Measurements from ENCODE around the gene PCDHA1.

PCDHA1 gene

GRCh38 chr5:141031006-141031405, 245.1 kb downstream of the PCDHA1 start:
- TF ChIP-seq CTCF (conservative IDR thresholded peaks at IDR 0.05; ENCODE audit: low read depth, low read length): no peak
- no peaks in the 10 kb centered on the region for H3K36me3 ChIP-seq (ENCODE audit: insufficient read depth)
- no peaks in the 10 kb centered on the region for H3K4me1 ChIP-seq (ENCODE audit: low read depth, poor library complexity, severe bottlenecking)

GRCh38 chr5:141032626-141033025, 246.7 kb downstream of the PCDHA1 start:
- Histone ChIP-seq H3K27ac (no peak overlapping the region), H3K4me2 (no peak overlapping the region), H2AFZ (ENCODE audit: low read depth) (no peak overlapping the region), H3K9ac (no peak overlapping the region), H4K20me1 (ENCODE audit: insufficient read depth) (no peaks in the 10 kb centered on the region), H3K27me3 (ENCODE audit: insufficient read depth, low read depth) (no peaks in the 10 kb centered on the region; the same call in 1 of the 2 replicates), H3K4me3 (IDR thresholded peaks at IDR 0.05; ENCODE audit: insufficient read depth, low read depth, low read length) (no peak overlapping the region), H3K79me2 (ENCODE audit: insufficient read depth, low read depth) (no peaks in the 10 kb centered on the region), H3K4me1 (ENCODE audit: low read depth, poor library complexity, severe bottlenecking) (no peaks in the 10 kb centered on the region), H3K36me3 (ENCODE audit: insufficient read depth) (no peaks in the 10 kb centered on the region)
- no peak for TF ChIP-seq CTCF (conservative IDR thresholded peaks at IDR 0.05; ENCODE audit: low read depth, low read length)

More at GRCh38 chr5:141031006-141031405, 245.1 kb downstream of the PCDHA1 start:
- H2AFZ ChIP-seq (ENCODE audit: low read depth): no peak overlapping the region
- no peaks in the 10 kb centered on the region for H3K27me3 ChIP-seq (ENCODE audit: insufficient read depth, low read depth)
- no peak overlapping the region for H3K9ac ChIP-seq
- H3K4me2 ChIP-seq: no peak overlapping the region
- no peaks in the 10 kb centered on the region for H4K20me1 ChIP-seq (ENCODE audit: insufficient read depth)
- no peak overlapping the region for H3K27ac ChIP-seq
- H3K4me3 ChIP-seq (IDR thresholded peaks at IDR 0.05; ENCODE audit: insufficient read depth, low read depth, low read length): no peak overlapping the region
- H3K79me2 ChIP-seq (ENCODE audit: insufficient read depth, low read depth): no peaks in the 10 kb centered on the region

GRCh38 chr5:141039061-141039460, 253.1 kb downstream of the PCDHA1 start:
- H3K4me3 ChIP-seq (IDR thresholded peaks at IDR 0.05; ENCODE audit: insufficient read depth, low read depth, low read length): no peak overlapping the region
- H4K20me1 ChIP-seq (ENCODE audit: insufficient read depth): no peaks in the 10 kb centered on the region
- no peak for TF ChIP-seq CTCF (conservative IDR thresholded peaks at IDR 0.05; ENCODE audit: low read depth, low read length)
- H2AFZ ChIP-seq (ENCODE audit: low read depth): no peak overlapping the region
- H3K27ac ChIP-seq: no peak overlapping the region
- no peak overlapping the region for H3K4me2 ChIP-seq
- no peaks in the 10 kb centered on the region for H3K36me3 ChIP-seq (ENCODE audit: insufficient read depth)
- no peaks in the 10 kb centered on the region for H3K79me2 ChIP-seq (ENCODE audit: insufficient read depth, low read depth)
- H3K4me1 ChIP-seq (ENCODE audit: low read depth, poor library complexity, severe bottlenecking): no peaks in the 10 kb centered on the region
- no peaks in the 10 kb centered on the region; the same call in 1 of the 2 replicates for H3K27me3 ChIP-seq (ENCODE audit: insufficient read depth, low read depth)
- H3K9ac ChIP-seq: no peak overlapping the region

GRCh38 chr5:141039517-141039916, 253.6 kb downstream of the PCDHA1 start:
- H4K20me1 ChIP-seq (ENCODE audit: insufficient read depth): no peaks in the 10 kb centered on the region
- H3K27me3 ChIP-seq (ENCODE audit: insufficient read depth, low read depth): no peaks in the 10 kb centered on the region; the same call in 1 of the 2 replicates
- no peak overlapping the region for H3K9ac ChIP-seq
- TF ChIP-seq CTCF (conservative IDR thresholded peaks at IDR 0.05; ENCODE audit: low read depth, low read length): no peak
- no peak overlapping the region for H3K4me2 ChIP-seq
- no peak overlapping the region for H2AFZ ChIP-seq (ENCODE audit: low read depth)
- H3K79me2 ChIP-seq (ENCODE audit: insufficient read depth, low read depth): no peaks in the 10 kb centered on the region
- H3K27ac ChIP-seq: no peak overlapping the region
- H3K4me3 ChIP-seq (IDR thresholded peaks at IDR 0.05; ENCODE audit: insufficient read depth, low read depth, low read length): no peak overlapping the region
- H3K36me3 ChIP-seq (ENCODE audit: insufficient read depth): no peaks in the 10 kb centered on the region
- H3K4me1 ChIP-seq (ENCODE audit: low read depth, poor library complexity, severe bottlenecking): no peaks in the 10 kb centered on the region

All from KMS-11 (cell line).